HL-60/S4 treated with phorbol 12-myristate 13-acetate at 8.2 ng/mL for 4 days and 3 days (cell line): ENCODE results near the gene PI4KA.
"Not testable (repeated sequence)": the region's sequence is repeated elsewhere in the genome, so short reads cannot be mapped to it uniquely, and the experiment has no call there.

Experiments used
- in situ Hi-C: fragments of 300-500 bp; cut with MboI; formaldehyde crosslinking; loops from 2 replicates; pipeline ENCODE4 v1.15.0; 2022; ENCODE audit warnings: low sequenced_read_pairs

The PI4KA gene

DNA sequence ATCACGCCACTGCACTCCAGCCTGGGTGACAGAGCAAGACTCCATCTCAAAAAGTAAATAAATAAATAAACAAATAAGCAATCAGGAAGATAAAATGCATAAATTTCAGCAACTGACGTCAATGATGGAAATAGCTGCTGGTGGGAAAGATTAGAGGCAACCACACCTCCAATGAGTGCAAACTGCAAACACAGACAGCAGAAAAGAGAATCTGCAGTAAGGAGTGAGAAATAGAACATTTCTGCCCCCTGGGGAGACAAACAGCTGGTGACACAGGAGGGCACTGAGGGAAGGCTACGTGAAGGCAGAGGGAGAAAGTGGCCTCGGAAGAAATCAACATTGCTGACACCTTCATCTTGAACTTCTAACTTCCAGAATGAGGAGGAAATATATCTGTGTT lies 6.5 kb downstream of the PI4KA start:
- in situ Hi-C loops, result no loop called here

DNA sequence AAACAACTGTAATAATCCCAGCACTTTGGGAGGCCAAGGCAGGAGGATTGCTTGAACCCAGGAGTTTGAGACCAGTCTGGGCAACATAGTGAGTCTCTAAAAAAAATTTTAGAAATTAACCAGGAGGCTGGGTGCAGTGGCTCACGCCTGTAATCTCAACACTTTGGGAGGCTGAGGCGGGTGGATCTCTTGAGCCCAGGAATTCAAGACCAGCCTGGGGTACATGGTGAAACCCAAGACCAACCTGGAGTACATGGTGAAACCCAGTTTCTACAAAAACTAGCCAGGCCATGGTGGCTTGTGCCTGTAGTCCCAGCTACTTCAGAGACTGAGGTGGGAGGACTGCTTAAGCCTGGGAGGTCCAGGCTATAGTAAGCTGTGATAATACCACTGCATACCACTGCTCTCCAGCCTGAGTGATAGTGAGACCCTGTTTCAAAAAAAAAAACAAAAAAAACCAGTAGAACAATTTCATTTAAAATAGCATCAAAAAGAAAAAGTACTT lies 11.2 kb downstream of the PI4KA start:
- in situ Hi-C loops, result no loop called here

DNA sequence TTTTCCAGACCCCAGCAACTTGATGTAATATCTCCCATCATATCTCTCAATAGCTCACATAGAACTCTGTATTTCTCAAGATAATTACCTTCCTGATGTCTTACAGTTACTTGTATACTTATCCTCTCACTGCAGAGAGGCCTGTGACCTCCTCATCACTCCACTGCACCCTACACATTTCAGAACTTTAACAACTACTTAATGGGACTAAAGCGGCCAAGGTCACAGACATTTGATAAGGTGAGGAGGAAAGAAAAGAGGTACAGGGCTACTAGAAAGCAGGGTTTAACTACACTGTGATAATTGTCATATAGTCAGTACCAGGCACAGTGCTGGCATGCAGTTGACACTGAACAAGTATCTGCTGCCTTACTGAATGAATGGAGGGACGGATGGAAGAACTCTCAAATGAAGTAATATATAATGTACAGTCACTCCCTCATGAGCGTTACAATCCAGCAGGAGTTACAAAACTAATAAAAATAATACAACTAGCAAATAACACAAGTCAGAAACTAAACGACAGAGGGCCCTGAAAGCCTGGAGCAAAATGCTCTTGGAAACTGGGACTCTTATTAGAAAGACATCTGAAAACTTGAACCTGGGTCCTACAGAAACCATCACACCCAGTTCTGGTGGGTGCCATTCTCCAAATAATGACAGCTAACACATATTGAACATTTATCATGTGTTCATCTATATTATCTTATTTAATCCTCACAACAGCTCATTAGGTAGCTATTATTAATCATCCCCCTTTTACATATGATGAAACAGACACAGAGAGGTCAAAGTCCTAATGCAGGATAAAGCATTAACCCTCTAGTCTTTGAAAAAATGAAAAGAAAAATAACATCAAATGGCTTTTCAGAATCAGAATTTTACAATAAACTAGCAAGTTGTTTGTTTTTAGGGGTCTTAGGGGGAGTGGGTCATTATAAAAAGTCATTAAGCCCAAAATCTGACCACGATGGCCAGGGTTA lies 14.3 kb downstream of the PI4KA start:
- in situ Hi-C loops, result no loop called here

DNA sequence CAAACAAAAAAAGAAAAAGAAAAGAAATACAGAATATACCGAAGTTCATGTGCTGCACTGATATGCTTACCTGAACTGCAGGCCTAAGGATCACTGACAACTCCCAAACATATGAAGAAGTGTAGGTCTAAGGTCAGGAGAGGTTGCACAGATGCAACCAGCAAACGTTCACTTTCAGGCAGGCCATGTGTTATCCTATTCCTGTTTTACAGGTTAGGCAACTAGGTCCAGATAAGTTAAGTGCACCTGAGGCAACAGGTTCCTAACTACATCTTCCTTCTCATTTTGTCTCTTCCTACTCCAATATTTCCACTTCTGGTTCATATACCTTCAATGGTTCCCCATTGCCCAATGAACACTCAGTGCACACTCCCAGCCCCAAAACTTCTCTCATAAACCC lies 15.1 kb downstream of the PI4KA start:
- in situ Hi-C loops, result no loop called here

DNA sequence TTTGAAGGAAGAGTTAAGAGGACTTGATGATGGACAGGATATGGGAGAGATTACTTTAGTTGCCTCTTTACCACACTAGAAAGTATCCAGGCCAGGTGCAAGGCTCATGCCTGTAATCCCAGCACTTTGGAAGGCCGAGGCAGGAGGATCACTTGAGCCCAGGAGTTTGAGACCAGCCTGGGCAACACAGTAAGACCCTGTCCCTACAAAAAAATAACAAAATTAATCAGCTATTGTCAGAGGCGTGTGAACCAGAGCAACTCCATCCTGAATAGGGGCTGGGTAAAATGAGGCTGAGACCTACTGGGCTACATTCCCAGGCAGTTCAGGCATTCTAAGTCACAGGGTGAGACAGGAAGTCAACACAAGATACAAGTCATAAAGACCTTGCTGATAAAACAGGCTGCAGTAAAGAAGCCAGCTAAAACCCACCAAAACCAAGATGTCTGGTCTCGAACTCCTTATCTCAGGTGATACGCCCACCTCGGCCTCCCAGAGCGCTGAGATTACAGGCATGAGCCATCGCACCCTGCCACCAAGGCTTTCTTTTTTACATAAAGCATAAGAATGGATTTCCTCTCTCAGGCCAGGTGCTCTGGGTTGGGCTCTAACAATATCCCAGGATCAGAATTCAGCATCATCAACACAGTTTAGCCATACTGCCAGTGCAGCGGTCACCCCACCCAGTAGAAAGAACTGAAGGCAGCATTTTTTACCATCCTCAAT lies 17.8 kb downstream of the PI4KA start:
- in situ Hi-C loops, result no loop called here

DNA sequence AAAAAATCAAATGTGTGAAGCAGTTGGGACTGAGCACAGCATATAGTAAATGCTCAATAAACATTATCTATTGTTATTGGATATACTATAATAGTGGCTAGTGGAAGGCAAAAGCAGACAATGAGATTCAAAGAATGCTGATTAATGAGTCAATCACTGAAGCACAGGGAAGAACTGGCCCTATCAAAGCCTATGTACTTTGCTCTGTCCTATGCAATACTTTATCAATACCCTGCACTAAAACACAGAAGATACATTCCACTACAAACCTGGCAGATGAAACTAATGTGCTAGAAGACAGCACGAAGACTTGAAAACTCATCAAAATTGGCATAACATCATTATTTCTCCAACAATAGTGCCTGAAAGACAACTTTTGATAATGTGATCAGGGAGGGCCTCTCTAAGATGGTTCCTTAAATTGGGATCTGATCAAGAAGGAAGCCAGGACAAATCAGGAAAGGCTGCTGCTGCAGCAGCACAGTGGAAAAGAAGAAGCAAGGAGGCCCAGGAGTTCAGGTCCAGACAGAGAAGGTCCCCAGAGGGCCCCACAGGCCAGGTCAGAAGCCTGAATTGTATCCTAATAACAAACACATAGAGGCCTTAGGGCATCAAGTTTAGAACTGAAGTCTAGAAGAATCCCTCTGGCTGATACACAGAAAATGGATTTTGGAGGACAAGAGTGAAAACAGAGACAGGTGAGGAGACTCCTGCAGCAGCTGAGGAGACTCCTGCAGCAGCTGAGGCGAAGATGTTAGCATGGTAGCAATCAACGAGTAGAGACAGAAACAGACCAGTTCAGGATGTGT lies 18.6 kb downstream of the PI4KA start:
- in situ Hi-C loops, result no loop called here

DNA sequence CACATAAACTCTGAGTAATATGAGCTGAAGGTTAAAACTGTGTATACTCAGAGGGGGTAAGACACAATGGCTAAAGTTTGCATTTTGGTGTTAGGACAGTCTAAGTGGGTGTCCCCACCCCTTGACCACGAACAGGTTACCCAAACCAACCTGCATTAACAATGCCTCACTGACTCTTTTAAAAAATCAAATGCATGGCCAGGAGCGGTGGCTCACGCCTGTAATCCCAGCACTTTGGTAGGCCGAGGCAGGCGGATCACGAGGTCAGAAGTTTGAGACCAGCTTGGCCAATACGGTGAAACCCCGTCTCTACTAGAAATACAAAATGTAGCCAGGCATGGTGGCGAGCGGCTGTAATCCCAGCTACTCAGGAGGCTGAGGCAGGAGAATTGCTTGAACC lies 19.3 kb downstream of the PI4KA start:
- in situ Hi-C loops, result not testable (repeated sequence)

DNA sequence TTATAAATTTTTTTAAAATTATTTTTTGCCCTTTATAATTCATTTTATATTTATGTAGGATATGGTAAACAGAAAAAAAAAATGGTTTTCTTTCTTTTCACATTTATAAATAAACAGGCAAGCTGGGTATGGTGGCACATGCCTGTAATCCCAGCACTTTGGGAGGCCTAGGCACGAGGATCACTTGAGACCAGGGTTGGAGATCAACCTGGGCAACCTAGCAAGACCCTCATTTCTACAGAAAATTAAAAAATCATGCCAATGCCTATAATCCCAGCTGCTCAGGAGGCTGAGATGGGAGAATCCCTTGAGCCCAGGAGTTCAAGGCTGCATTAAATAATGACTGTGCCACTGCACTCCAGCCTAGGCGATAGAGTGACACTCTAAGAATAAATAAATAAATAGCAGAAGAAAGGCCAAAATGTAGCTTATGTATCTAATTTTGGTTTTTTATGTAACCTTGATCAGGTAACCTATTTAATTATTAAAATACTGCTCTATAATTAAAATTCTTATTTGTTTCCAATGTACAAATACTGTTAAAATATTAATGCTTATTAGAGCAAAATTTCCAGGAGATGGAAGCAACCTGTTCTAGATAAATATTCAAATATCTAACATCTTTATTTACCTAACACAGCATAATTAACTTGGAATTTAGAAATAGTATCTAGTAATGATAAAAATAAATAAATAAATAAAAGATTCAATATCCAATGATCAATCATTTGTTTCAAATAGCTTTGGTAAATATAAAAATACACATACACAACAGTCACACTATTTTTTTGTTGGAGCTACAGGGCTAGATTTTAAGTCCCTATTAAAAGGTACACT lies 21.4 kb downstream of the PI4KA start:
- in situ Hi-C loops, result no loop called here

DNA sequence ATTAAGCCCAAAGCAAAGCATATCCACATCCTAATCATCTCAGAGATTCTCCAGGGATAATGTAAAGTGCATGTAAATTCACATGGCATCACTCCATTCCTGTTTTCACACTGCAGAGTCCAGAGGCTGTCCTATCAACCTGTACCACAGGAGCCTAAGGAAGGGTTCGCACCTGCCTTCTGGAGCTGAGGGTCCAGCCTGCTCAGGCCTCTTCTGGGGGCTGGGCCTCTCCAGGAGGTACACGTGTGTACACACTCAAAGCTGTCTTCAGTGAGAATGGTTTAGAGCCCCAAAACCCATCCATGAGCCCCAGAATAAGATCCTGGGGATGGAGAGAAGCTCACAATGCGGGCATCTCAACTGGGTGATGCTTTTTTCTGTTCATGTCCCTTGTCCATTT lies 23.9 kb downstream of the PI4KA start:
- in situ Hi-C loops, result no loop called here

DNA sequence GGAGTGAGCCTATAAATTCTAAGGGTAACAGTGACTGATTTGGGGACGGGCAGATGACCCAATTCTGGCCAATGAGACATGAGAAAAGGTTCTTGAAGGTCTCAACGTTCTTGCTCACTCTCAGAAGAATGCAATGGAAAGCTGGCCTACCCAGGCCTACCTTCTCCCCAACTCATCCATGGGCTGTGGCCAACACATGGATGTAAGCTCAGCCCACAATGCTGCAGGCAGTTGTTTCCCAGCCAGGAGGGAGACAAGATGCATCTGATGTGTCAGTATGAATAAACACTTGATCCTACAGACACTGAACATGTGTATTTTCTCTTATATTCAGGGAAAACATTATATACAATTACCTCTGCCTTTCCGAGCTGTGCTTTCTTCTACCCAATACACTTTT lies 24.4 kb downstream of the PI4KA start:
- in situ Hi-C loops, result no loop called here

DNA sequence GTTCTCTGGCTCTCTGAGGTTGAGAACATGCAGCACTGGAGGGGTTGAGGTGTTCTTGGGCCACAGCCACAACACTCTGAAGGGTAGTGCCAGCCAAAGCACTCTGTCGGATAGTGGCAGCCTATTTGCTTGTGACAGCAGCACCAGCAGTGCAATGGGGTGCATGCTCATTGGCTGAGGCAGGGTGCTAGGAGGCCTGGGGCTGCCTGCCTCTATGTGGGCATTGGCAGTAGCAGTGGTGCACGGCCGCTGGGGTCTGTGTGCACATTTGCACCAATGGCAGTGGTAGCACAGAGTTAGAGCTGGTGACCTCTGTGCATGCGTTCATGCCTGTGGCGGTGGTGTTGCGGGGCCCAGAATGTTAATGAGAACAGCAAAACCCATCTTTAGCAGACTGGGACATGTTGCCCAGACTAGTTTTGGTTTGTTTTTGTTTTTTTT lies 25.4 kb downstream of the PI4KA start:
- in situ Hi-C loops, result no loop called here

DNA sequence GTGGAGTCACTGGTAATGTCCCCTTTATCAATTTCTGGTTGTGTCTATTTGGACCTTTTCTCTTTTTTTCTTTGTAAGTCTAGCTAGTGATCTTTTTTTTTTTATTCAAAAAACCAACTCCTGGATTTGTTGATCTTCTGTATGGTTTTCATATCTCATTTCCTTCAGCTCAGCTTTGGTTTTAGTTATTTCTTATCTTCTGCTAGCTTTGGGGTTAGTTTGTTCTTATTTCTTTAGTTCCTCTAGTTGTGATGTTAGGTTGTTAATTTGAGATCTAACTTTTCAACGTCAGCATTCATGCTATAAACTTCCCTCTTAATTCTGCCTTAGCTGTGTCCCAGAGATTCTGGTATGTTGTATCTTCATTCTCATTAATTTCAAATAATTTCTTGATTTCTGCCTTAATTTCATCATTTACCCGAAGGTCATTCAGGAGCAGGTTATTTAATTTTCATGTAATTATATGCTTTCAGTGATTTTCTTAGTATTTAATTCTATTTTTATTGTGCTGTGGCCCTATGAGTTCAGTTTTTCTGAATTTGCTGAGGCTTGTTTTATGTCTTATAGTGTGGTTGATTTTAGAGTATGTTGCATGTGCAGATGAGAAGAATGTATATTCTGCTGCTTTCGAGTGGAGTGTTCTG lies 29.0 kb downstream of the PI4KA start:
- in situ Hi-C loops, result no loop called here

DNA sequence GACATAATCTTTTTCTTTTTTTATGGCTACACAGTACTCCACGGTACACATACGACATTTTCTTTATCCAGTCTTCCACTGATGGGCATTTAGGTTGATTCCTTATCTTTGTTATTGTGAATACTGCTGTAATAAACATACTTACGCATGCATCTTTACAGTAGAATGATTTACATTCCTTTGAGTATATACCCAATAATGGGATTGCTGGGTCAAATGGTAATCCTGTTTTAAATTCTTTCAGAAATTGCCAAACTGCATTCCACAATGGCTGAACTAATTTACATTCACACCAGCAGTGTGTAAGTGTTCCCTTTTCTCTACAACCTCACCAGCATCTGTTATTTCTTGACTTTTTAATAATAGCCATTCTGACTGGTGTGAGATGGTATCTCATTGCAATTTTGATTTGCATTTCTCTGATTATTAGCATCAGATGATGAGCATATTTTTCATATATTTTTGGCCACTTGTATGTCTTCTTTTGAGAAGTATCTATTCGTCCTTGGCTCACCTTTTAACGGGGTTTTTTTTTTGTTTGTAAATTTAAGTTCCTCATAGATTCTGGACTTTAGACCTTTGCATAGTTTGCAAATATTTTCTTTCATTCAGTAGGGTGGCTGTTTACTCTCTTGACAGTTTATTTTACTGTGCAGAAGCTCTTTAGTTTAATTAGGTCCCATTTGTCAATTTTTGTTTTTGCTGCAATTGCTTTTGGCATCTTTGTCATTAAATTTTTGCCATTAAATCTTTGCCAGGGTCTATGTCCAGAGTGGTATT lies 32.0 kb downstream of the PI4KA start:
- in situ Hi-C loops, result not testable (repeated sequence)

DNA sequence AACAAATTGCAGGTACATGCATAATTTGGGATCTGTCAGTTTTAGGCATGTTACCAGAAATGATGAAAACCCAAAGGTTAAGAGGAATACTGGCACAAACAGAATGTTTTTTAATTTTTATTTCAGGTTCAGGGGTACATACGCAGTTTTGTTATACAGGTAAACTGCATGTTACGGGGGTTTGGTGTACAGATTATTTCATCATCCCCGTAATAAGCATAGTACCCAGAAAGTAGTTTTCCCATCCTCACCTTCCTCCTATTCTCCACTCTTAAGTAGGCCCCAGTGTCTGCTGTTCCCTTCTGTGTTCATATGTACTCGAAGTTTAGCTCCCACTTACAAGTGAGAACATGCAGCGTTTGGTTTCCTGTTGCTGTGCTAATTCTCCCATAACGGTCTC lies 33.0 kb downstream of the PI4KA start:
- in situ Hi-C loops, result no loop called here

DNA sequence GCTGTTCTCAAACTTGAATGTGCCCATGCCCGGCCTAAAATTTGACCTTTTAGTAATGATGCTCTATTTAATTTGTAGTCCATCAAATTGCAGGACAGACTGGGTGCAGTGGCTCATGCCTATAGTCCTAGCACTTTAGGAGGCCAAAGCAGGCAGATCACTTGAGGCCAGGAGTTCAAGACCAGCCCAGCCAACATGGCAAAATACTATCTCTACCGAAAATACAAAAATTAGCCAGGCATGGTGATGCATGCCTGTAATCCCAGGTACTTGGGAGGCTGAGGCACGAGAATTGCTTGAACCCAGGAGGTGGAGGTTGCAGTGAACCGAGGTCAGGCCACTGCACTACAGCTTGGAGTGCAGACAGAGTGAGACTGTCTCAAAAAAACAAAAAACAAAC lies 33.4 kb downstream of the PI4KA start:
- in situ Hi-C loops, result not testable (repeated sequence)

DNA sequence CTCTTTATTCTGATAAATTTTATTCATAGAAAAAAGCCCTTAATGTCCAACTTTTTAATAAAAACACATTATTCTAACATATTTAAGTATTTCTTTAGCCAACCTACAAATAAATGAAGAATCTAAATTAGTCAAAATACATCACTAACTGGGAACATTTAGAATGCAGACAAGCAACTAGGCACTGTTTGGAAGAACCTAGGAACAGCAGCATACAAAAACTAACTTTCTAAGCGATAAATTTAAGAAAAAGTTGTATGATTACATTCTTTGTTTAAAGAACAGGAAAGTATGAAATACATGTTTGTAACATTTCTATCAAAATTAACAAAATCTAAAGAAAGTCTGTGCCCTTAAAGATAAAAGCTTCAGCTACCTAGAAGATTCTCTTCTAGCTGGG lies 35.3 kb downstream of the PI4KA start:
- in situ Hi-C loops, result no loop called here

DNA sequence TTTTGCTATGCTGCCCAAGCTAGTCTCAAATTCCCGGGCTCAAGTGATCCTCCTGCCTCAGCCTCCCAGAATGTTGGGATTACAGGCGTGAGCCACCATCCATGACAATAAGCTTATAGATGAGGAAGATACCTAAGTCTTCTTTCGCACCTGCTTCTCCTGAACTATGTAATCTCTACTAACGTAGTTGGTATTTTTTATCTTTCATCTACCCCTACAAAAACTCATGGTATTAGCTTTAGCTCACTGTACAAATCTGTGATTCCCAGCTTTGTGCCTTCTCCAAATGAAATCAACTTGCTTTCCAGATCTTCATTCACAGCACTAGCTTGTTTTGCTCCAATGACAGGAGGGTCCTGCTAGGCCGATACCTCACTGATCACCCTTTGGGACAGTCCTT lies 36.4 kb downstream of the PI4KA start:
- in situ Hi-C loops, result no loop called here

DNA sequence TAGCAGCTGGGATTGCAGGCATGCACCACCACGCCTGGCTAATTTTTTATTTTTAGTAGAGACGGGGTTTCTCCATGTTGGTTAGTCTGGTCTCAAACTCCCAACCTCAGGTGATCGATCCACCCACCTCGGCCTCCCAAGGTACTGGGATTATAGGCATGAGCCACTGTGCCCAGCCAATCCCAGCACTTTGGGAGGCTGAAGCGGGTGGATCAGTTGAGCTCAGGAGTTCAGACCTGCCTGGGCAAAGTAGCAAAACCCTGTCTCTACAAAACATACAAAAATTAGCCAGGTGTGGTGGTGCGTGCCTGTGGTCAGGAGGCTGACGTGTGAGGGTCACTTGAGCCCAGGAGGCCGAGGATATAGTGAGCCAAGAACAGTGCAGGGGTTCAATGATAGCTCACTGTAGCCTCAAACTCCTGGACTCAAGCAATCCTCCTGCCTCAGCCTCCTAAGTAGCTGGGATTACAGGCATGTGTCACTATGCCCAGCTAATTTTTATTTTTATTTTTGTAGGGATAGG lies 36.8 kb downstream of the PI4KA start:
- in situ Hi-C loops, result not testable (repeated sequence)

DNA sequence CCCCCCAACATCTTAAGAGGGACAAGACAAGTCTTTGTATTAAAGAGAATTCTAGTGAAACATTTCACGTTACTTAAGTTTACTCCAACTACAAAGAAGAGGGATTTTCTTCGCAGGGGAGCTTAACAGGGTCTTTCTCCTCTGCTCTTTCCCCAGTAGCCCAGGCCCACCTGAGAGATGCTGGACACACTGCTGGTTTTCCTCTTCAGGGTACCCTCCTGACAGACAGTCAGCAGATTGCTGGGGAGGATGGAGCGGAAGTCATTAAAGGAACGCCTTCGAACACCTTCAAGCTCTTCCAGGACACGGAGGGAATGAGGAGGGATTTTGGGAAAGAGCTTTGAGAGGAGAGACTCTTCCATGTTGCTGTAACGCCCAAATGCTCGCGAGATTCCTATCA lies 39.1 kb downstream of the PI4KA start:
- in situ Hi-C loops, result no loop called here
